Keratinocyte (primary cell): ENCODE data around the gene ASB15.

Experiments used
- CTCF ChIP-seq, 3 experiments: IDR thresholded peaks in 1 of 3; conservative IDR thresholded peaks in 1 of 3; optimal IDR thresholded peaks in 1 of 3; 2 replicates in 2 of 3; 3 replicates in 1 of 3; pipeline versions ENCODE3 to v1.5.1; 2011; ENCODE audit warnings: low read length in 3 of 3, mild to moderate bottlenecking in 3 of 3, moderate library complexity in 2 of 3, control low read depth in 1 of 3, inconsistent platforms in 1 of 3; ENCODE audit not compliant: insufficient read depth in 2 of 3; ENCODE audit errors: extremely low read depth in 1 of 3
- EZH2 ChIP-seq: IDR thresholded peaks from one replicate; pipeline ENCODE4 v1.6.1; 2012; ENCODE audit warnings: inconsistent platforms, mild to moderate bottlenecking, low read length, moderate library complexity

GRCh38 chr7:123674399-123675180, 73.0 kb downstream of the ASB15 start:
- no peak for TF ChIP-seq CTCF (optimal IDR thresholded peaks at IDR 0.05 in 1 of 3, IDR thresholded peaks at IDR 0.05 in 1 of 3, conservative IDR thresholded peaks at IDR 0.05 in 1 of 3; ENCODE audit: extremely low read depth in 1 of 3, insufficient read depth in 2 of 3, low read length in 3 of 3)
- TF ChIP-seq EZH2 = no peak
